A549 (cell line): Measurements from ENCODE around the gene NGDN. TPM values are rescaled to one million over a fixed set of nuclear protein-coding genes. Genes with fewer than 3 reads are reported as not detected.

Experiments
- ATAC-seq, 2 experiments: fragments of 200-7000 bp in 1 of 2; fragments of >200 bp in 1 of 2; cut with Nextera tagmentation in 1 of 2; cut with Tn5 transposase in 1 of 2; 3 replicates each; pipeline versions ENCODE4 v1.8.0 to v1.9.1; 2018 to 2020; ENCODE audit warnings: mild to moderate bottlenecking in 1 of 2, moderate library complexity in 1 of 2
- CTCF ChIA-PET: fragments of 300-600 bp; sonication (Branson Sonifier 250); formaldehyde crosslinking; extraction: SDS; loops from one replicate; lab custom pipeline; 2021; ENCODE audit warnings: antibody characterized with exemption, inconsistent platforms; lab: Yijun Ruan, JAX
- POLR2A ChIA-PET: fragments of 350-600 bp; formaldehyde crosslinking; extraction: SDS; loops from one replicate; lab custom pipeline; 2021; ENCODE audit warnings: antibody characterized with exemption, inconsistent platforms; lab: Yijun Ruan, JAX
- DNase-seq, 2 experiments: peaks; one replicate each; pipeline versions ENCODE4 v3.0.0 to v3.0.0-alpha.2; 2011 to 2016; ENCODE audit warnings: low read depth in 1 of 2, low spot score in 1 of 2
- FAIRE-seq: peaks from 2 replicates; lab custom pipeline; 2011; peaks lifted over from hg19 to GRCh38; lab: Jason Lieb, UNC
- H3K27ac ChIP-seq, 2 experiments: fragments of >200 bp; sonication (Bioruptor Twin); formaldehyde crosslinking; 3 replicates each; pipeline ENCODE4 v1.5.1; 2016 to 2017
- H3K4me1 ChIP-seq: fragments of >200 bp; sonication (Bioruptor Twin); formaldehyde crosslinking; 3 replicates; pipeline ENCODE4 v1.6.1; 2016
- H3K4me2 ChIP-seq: fragments of >200 bp; sonication (Bioruptor Twin); formaldehyde crosslinking; 3 replicates; pipeline ENCODE4 v1.6.1; 2016
- H3K4me3 ChIP-seq: fragments of >200 bp; sonication (Bioruptor Twin); formaldehyde crosslinking; 3 replicates; pipeline ENCODE4 v1.5.1; 2016
- H3K9me3 ChIP-seq: fragments of >200 bp; sonication (Bioruptor Twin); formaldehyde crosslinking; 3 replicates; pipeline ENCODE4 v1.6.1; 2016
- CHD2 ChIP-seq: fragments of 150-350 bp; IDR thresholded peaks from 2 replicates; pipeline ENCODE4 v1.6.1; 2014; ENCODE audit warnings: low read length; ENCODE audit not compliant: partially characterized antibody
- EP300 ChIP-seq, 2 experiments: fragments of >200 bp; sonication (Bioruptor Twin); formaldehyde crosslinking; IDR thresholded peaks; 2 replicates in 1 of 2; 3 replicates in 1 of 2; pipeline ENCODE4 v1.6.1; 2016 to 2017
- FOSB ChIP-seq: fragments of 250-450 bp; sonication (Bioruptor Pico); IDR thresholded peaks from 2 replicates; pipeline ENCODE4 v1.5.0; 2020; ENCODE audit warnings: mild to moderate bottlenecking, moderate library complexity
- HOXB13 ChIP-seq: fragments of 250-450 bp; sonication (Bioruptor Pico); IDR thresholded peaks from 2 replicates; pipeline ENCODE4 v1.5.0; 2020; ENCODE audit warnings: low read depth, mild to moderate bottlenecking, moderate library complexity
- MAZ ChIP-seq: fragments of 150-350 bp; IDR thresholded peaks from 2 replicates; pipeline ENCODE4 v1.6.1; 2014; ENCODE audit warnings: antibody characterized with exemption, low read depth, low read length, borderline replicate concordance
- NR3C1 ChIP-seq: fragments of >200 bp; sonication (Bioruptor Twin); formaldehyde crosslinking; IDR thresholded peaks from 3 replicates; pipeline ENCODE4 v1.6.1; 2017
- PHF8 ChIP-seq: fragments of 200-600 bp; sonication (generic); IDR thresholded peaks from 2 replicates; pipeline ENCODE4 v1.6.1; 2016; ENCODE audit warnings: low read depth, mild to moderate bottlenecking, antibody characterized with exemption, moderate library complexity, borderline replicate concordance
- POLR2A ChIP-seq: IDR thresholded peaks from 2 replicates; pipeline ENCODE4 v1.6.1; 2012; ENCODE audit warnings: mild to moderate bottlenecking, low read length
- POLR2AphosphoS2 ChIP-seq: conservative IDR thresholded peaks from 2 replicates; pipeline ENCODE4 v1.6.1; 2012; ENCODE audit warnings: low read length, improper control_type of control experiment, inconsistent platforms
- RARB ChIP-seq: fragments of 250-450 bp; sonication (Bioruptor Pico); IDR thresholded peaks from 2 replicates; pipeline ENCODE4 v1.8.0; 2021; ENCODE audit warnings: mild to moderate bottlenecking, moderate library complexity
- RFX5 ChIP-seq: fragments of 450-650 bp; IDR thresholded peaks from 2 replicates; pipeline ENCODE4 v1.7.1; 2014; ENCODE audit warnings: antibody characterized with exemption, mild to moderate bottlenecking, moderate library complexity
- SMC3 ChIP-seq: fragments of >200 bp; sonication (Bioruptor Twin); formaldehyde crosslinking; IDR thresholded peaks from 3 replicates; pipeline ENCODE4 v1.6.1; 2018; ENCODE audit warnings: inconsistent platforms
- TFCP2L1 ChIP-seq: fragments of 250-450 bp; sonication (Bioruptor Pico); IDR thresholded peaks from 2 replicates; pipeline ENCODE4 v1.5.0; 2021; ENCODE audit warnings: mild to moderate bottlenecking
- ZFP36 ChIP-seq: fragments of 450-650 bp; IDR thresholded peaks from 2 replicates; pipeline ENCODE4 v1.6.1; 2014; ENCODE audit warnings: borderline replicate concordance; ENCODE audit not compliant: partially characterized antibody
- WGBS: methylation state at CpG from one replicate; pipeline ENCODE4 v1.1.6; 2017; ENCODE audit errors: missing lambda C conversion rate; 5-methylcytosine and 5-hydroxymethylcytosine counted together
- polyA plus RNA-seq, 4 experiments: library from polyadenylated mRNA; depleted of rRNA in 3 of 4; stranded (reverse); fragments of >200 nt; fragmentation: RNase III in 1 of 4; extraction: RNeasy Plus Mini Kit Qiagen cat#74134 plus additional on column Dnase treatment in 1 of 4; gene quantifications; 2 replicates in 3 of 4; 3 replicates in 1 of 4; pipeline ENCODE4 v1.2.3, GENCODE V29; 2011 to 2017

NGDN gene
- polyA plus RNA-seq, 2 of the 4 experiments (the other 2 are of a cell fraction) = 62.9 to 108 TPM

GRCh38 chr14:23441076-23441475, 28.4 kb upstream of the NGDN start:
- Histone ChIP-seq H3K4me1 (no peaks in the 10 kb centered on the region), H3K9me3 (no peaks in the 10 kb centered on the region), H3K4me2 (no peak overlapping the region)
- ATAC-seq (no peak), FAIRE-seq (no peak)
- WGBS = 10% methylated on average over 1 of the region's 1 CpG
- POLR2A ChIA-PET = no interaction called here
- CTCF ChIA-PET = interaction anchor here (0.7 kb wide), 1 partner anchor 64 kb away, joined by 3 read pairs; the partner anchor contains the start of gene CMTM5
- TF ChIP-seq EP300 (IDR thresholded peaks at IDR 0.05) (no peak), SMC3 (no peak), RFX5 (no peak)
- TF ChIP-seq, all 56 proteins: peak for 0
- no peak for DNase-seq
- Histone ChIP-seq H3K4me3 (no peak overlapping the region), H3K27ac (no peak overlapping the region)

- DNase-seq (no peak), ATAC-seq (no peak)
- no peak for TF ChIP-seq NR3C1
- TF ChIP-seq, all 56 proteins: peak for 0
- ChIA-PET POLR2A (no interaction called here), CTCF (interaction anchor here (1.0 to 1.7 kb wide), 6 partner anchors 9 to 67 kb away, joined by 3 to 4 read pairs (median 4); no protein-coding TSS in a partner anchor)
- no peak overlapping the region for H3K4me3 ChIP-seq
- H3K9me3 ChIP-seq = no peaks in the 10 kb centered on the region
- H3K27ac ChIP-seq = no peak overlapping the region
- no peak overlapping the region for H3K4me2 ChIP-seq
- no peak for FAIRE-seq
- H3K4me1 ChIP-seq = no peaks in the 10 kb centered on the region
- 37% methylated on average over 9 of the region's 9 CpGs for WGBS
Measured at GRCh38 chr14:23442721-23443356, 26.7 kb upstream of the NGDN start.

DNA sequence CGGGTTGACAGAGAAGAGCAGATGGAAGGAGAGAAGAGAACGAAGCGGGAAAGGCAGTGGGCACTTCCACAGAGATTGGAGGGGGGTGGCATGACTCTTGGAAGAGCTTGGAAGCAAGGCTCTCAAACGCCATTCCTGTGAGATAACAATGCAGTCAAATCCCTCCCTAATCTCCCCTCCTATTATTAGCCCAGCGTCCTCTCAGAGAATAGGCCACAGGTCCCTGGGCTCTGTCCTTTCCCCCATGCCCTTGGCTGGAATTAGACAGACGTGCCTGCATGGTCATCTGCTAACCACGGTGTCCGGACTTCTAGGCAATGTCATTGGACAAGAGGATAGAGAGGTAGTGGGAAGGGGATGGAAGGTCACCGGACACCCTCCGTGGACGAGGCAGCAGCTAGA, 26.1 kb upstream of the NGDN start:
- CTCF ChIA-PET = interaction anchor here (1.3 to 2.1 kb wide), 4 partner anchors 9 to 63 kb away, joined by 3 to 7 read pairs (median 4); no protein-coding TSS in a partner anchor
- ATAC-seq (no peak), FAIRE-seq (no peak), DNase-seq (no peak)
- Histone ChIP-seq H3K27ac (no peak overlapping the region), H3K4me1 (no peaks in the 10 kb centered on the region), H3K4me2 (no peak overlapping the region), H3K4me3 (no peak overlapping the region), H3K9me3 (no peaks in the 10 kb centered on the region)
- no peak for TF ChIP-seq POLR2AphosphoS2
- no peak for TF ChIP-seq CHD2
- POLR2A ChIA-PET = no interaction called here
- WGBS = 43% methylated on average over 11 of the region's 11 CpGs

- DNase-seq (no peak), FAIRE-seq (no peak), ATAC-seq (0 out of 6 replicates have a peak, but pooled peaks of 1 of the 2 experiments have one; percentile 36)
- no peak overlapping the region for H3K27ac ChIP-seq
- POLR2A ChIA-PET = no interaction called here
- 7% methylated on average over 6 of the region's 6 CpGs for WGBS
- CTCF ChIA-PET = interaction anchor here (1.3 to 2.1 kb wide), 3 partner anchors 10 to 64 kb away, joined by 3 to 7 read pairs (median 4); no protein-coding TSS in a partner anchor
- no peak overlapping the region for H3K4me3 ChIP-seq
- no peak overlapping the region for H3K4me2 ChIP-seq
- H3K9me3 ChIP-seq = no peaks in the 10 kb centered on the region
- TF ChIP-seq RARB (CRISPR knock-in tag) (no peak), PHF8 (no peak), HOXB13 (CRISPR knock-in tag) (no peak), POLR2A (no peak), FOSB (CRISPR knock-in tag) (no peak), ZFP36 (no peak), TFCP2L1 (CRISPR knock-in tag) (no peak)
- H3K4me1 ChIP-seq = no peaks in the 10 kb centered on the region
Measured at GRCh38 chr14:23443881-23444280, 25.6 kb upstream of the NGDN start.

GRCh38 chr14:23444314-23444713, 25.2 kb upstream of the NGDN start:
- ChIA-PET CTCF (interaction anchor here (1.3 to 2.1 kb wide), 3 partner anchors 12 to 64 kb away, joined by 4 to 7 read pairs (median 4); no protein-coding TSS in a partner anchor), POLR2A (no interaction called here)
- DNase-seq = no peak
- ATAC-seq = no peak
- no peak for FAIRE-seq
- Histone ChIP-seq H3K4me1 (no peaks in the 10 kb centered on the region), H3K27ac (no peak overlapping the region), H3K4me3 (no peak overlapping the region)
- TF ChIP-seq POLR2A = no peak
- TF ChIP-seq MAZ = no peak
- TF ChIP-seq, all 56 proteins: peak for 0
- no peaks in the 10 kb centered on the region for H3K9me3 ChIP-seq
- 0% methylated on average over 1 of the region's 1 CpG for WGBS
- no peak overlapping the region for H3K4me2 ChIP-seq
